ENCODE data around the gene EHMT1.

DNA sequence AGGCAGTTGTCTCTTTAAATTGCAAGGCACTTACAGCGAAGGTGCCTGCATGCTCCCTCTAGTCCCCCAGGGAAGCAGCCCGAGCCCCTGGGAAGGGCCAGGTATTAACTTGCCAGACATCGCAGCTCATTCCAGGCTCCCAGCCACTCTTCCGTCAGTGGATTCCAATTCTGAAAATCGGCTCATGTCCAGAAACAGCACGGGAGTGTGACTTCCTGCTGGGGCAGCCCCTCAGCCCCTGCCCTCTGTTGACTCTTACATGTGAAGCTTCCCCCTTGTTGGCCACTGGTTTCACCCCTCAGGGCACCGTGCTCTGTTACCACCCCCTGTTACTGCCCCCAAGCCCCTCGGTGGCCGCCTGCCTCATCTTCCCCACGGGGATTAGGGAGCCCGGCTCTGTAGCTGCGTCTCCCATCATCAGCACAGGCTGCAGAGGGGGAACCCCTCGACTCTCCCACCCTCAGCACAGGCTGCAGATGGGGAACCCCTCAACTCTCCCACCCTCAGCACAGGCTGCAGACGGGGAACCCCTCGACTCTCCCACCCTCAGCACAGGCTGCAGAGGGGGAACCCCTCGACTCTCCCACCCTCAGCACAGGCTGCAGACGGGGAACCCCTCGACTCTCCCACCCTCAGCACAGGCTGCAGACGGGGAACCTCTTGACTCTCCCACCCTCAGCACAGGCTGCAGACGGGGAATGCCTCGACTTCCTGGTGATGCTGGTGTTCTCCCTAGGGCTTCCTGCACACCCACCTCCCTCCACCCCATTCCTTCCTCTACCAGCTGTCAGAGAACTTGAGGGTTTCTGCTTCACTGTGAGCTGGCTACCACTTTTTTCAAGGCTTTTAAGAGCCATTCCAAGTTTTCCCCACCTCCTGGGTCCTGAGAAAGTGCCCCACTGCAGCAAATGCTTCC lies 247.7 kb downstream of the EHMT1 start:
- TF ChIP-seq, protein P1, sequence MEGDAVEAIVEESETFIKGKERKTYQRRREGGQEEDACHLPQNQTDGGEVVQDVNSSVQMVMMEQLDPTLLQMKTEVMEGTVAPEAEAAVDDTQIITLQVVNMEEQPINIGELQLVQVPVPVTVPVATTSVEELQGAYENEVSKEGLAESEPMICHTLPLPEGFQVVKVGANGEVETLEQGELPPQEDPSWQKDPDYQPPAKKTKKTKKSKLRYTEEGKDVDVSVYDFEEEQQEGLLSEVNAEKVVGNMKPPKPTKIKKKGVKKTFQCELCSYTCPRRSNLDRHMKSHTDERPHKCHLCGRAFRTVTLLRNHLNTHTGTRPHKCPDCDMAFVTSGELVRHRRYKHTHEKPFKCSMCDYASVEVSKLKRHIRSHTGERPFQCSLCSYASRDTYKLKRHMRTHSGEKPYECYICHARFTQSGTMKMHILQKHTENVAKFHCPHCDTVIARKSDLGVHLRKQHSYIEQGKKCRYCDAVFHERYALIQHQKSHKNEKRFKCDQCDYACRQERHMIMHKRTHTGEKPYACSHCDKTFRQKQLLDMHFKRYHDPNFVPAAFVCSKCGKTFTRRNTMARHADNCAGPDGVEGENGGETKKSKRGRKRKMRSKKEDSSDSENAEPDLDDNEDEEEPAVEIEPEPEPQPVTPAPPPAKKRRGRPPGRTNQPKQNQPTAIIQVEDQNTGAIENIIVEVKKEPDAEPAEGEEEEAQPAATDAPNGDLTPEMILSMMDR (IDR thresholded peaks at IDR 0.05) = no peak
- no peak for TF ChIP-seq SMC3 (IDR thresholded peaks at IDR 0.05; ENCODE audit: low read depth, low read length)
- no peak for TF ChIP-seq EP300 (IDR thresholded peaks at IDR 0.05; ENCODE audit: borderline replicate concordance in 1 of 2, low read depth in 1 of 2, low read length in 1 of 2)
- TF ChIP-seq, protein P2, sequence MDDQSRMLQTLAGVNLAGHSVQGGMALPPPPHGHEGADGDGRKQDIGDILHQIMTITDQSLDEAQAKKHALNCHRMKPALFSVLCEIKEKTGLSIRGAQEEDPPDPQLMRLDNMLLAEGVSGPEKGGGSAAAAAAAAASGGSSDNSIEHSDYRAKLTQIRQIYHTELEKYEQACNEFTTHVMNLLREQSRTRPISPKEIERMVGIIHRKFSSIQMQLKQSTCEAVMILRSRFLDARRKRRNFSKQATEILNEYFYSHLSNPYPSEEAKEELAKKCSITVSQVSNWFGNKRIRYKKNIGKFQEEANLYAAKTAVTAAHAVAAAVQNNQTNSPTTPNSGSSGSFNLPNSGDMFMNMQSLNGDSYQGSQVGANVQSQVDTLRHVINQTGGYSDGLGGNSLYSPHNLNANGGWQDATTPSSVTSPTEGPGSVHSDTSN (IDR thresholded peaks at IDR 0.05) = no peak
- TF ChIP-seq EZH2phosphoT487 (IDR thresholded peaks at IDR 0.05; ENCODE audit: borderline replicate concordance, low read depth) = no peak
- no peak for TF ChIP-seq POLR2AphosphoS5 (IDR thresholded peaks at IDR 0.05; ENCODE audit: low read depth, low read length)
- no peak for TF ChIP-seq NRF1 (IDR thresholded peaks at IDR 0.05; ENCODE audit: low read depth, low read length)
- TF ChIP-seq, protein P3, sequence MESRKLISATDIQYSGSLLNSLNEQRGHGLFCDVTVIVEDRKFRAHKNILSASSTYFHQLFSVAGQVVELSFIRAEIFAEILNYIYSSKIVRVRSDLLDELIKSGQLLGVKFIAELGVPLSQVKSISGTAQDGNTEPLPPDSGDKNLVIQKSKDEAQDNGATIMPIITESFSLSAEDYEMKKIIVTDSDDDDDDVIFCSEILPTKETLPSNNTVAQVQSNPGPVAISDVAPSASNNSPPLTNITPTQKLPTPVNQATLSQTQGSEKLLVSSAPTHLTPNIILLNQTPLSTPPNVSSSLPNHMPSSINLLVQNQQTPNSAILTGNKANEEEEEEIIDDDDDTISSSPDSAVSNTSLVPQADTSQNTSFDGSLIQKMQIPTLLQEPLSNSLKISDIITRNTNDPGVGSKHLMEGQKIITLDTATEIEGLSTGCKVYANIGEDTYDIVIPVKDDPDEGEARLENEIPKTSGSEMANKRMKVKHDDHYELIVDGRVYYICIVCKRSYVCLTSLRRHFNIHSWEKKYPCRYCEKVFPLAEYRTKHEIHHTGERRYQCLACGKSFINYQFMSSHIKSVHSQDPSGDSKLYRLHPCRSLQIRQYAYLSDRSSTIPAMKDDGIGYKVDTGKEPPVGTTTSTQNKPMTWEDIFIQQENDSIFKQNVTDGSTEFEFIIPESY (IDR thresholded peaks at IDR 0.05; ENCODE audit: borderline replicate concordance, low read depth) = no peak
- TF ChIP-seq FOXM1 (IDR thresholded peaks at IDR 0.05; ENCODE audit: low read depth) = no peak
- no peak for TF ChIP-seq FOSL2 (IDR thresholded peaks at IDR 0.05; ENCODE audit: borderline replicate concordance, low read depth)
- no peak for TF ChIP-seq RAD21 (IDR thresholded peaks at IDR 0.05; ENCODE audit: low read length)
- TF ChIP-seq, protein P4, sequence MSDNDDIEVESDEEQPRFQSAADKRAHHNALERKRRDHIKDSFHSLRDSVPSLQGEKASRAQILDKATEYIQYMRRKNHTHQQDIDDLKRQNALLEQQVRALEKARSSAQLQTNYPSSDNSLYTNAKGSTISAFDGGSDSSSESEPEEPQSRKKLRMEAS (IDR thresholded peaks at IDR 0.05; ENCODE audit: low read depth) = no peak
- no peak for TF ChIP-seq JUND (IDR thresholded peaks at IDR 0.05)
